ENCODE results near the gene MOGAT1.
"Not testable (repeated sequence)": the region's sequence is repeated elsewhere in the genome, so short reads cannot be mapped to it uniquely, and the experiment has no call there.

The MOGAT1 gene

GRCh38 chr2:222710736-222711135, 39.3 kb downstream of the MOGAT1 start:
- no peak overlapping the region for H3K4me2 ChIP-seq
- H4K20me1 ChIP-seq, result no peaks in the 10 kb centered on the region
- no peaks in the 10 kb centered on the region for H3K27me3 ChIP-seq
- peaks cover 21 to 47% (median 38%) of the 10 kb centered on the region in 10 experiments for H3K4me1 ChIP-seq
- TF ChIP-seq Cebpa-rat (IDR thresholded peaks at IDR 0.05), result no peak
- H3K36me3 ChIP-seq, result no peaks in the 10 kb centered on the region
- H3K9ac ChIP-seq, result no peak overlapping the region
- H3K27ac ChIP-seq, result no peak overlapping the region
- no peaks in the 10 kb centered on the region for H3K9me3 ChIP-seq (replicated peaks in 1 of 11)
- no peak overlapping the region for H3K4me3 ChIP-seq

DNA sequence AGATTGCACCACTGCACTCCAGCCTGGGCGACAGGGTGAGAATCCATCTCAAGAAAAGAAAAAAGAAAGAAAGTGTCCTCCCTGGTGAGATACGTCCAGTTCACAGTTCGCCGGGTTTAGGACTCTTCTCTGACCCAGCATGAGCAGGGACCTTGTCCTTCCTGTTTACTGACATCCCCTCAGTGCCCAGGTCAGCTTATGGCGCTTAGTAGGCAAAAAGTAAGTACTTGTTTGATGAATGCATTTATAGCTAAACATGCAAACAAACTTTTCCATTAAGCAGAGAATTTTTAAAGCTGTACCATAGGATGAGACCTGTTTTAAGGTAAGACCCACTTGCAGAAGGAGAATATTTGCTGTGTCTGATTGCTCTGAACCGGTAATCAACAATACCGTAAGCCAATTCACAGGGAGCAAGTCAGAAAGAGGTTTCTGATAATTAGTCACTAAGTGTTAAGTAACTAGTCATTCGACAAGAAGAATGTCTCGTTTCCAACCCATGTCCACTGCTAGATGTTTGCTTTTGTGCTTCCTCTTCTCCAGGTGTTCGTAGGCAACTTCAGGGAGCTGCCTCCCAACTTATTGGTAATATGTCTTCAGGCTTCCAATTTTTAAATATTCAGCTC, 40.0 kb downstream of the MOGAT1 start:
- Histone ChIP-seq H3K4me1 (peaks cover 28 to 52% (median 45%) of the 10 kb centered on the region in 10 experiments), H3K27me3 (no peaks in the 10 kb centered on the region), H3K4me2 (no peak overlapping the region), H3K27ac (no peak overlapping the region), H3K9me3 (replicated peaks in 1 of 11) (no peaks in the 10 kb centered on the region), H4K20me1 (no peaks in the 10 kb centered on the region), H3K9ac (no peak overlapping the region), H3K36me3 (no peaks in the 10 kb centered on the region), H3K4me3 (no peak overlapping the region)
- TF ChIP-seq Cebpa-rat (IDR thresholded peaks at IDR 0.05), result no peak

- H3K27ac ChIP-seq, result no peak overlapping the region
- H3K9me3 ChIP-seq (replicated peaks in 1 of 11), result peaks cover 0 to 4% (median 0%) of the 10 kb centered on the region in 11 experiments; a peak in 5 of 22 replicates
- no peaks in the 10 kb centered on the region for H4K20me1 ChIP-seq
- TF ChIP-seq Cebpa-rat (IDR thresholded peaks at IDR 0.05), result no peak
- no peak overlapping the region for H3K4me2 ChIP-seq
- H3K27me3 ChIP-seq, result no peaks in the 10 kb centered on the region
- no peak overlapping the region for H3K9ac ChIP-seq
- H3K4me1 ChIP-seq, result peaks cover 20 to 43% (median 37%) of the 10 kb centered on the region in 10 experiments
- H3K36me3 ChIP-seq, result no peaks in the 10 kb centered on the region
- H3K4me3 ChIP-seq, result no peak overlapping the region
Measured at GRCh38 chr2:222713002-222713401, 41.5 kb downstream of the MOGAT1 start.

DNA sequence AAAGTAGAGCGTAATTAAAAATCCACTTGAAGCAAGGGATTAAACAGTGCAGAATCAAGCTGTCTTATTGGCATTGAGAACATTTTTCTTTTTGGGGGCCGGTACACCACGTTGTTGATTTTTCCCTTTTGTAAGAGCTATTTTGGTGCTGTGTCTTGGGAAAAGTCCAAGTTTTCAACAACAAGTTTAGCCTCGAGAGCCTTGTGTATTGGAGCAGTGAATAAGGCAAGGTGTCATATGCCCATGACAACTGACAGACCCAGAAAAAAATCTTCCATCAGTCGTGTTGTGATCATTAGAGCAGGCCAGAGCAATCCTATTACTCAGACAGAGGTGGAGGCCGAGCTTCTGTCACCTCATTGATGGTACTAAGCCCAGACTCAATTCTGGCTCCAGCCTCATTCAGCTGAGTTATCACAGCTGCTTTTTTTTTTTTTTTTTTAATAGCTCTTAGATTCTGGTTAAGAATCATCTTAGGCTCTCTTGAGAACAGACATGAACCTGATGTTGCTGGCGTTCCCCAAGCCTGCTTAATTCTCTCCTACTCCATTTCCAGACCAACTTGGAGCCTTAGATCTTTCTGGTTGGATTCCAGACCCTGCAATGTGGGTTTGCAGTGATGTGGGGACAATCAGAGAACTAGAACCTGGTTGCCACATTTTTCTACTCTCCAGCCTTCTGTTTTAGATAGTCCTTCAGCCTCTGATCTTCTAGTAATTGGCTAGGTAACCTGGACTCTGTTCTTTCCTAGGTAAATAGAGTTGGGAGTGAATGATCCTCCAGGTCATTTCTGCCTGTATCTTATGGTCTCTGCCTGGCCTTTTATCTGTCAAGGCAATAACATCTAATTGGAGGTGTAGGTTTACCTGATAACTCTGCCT, 43.1 kb downstream of the MOGAT1 start:
- Histone ChIP-seq H3K27me3 (no peaks in the 10 kb centered on the region), H3K36me3 (no peaks in the 10 kb centered on the region), H3K27ac (no peak overlapping the region), H3K4me3 (no peak overlapping the region), H4K20me1 (no peaks in the 10 kb centered on the region), H3K4me2 (peak overlapping the region in 7 of 11 experiments; percentile 2 to 43 (median 10); a peak in 12 of 22 replicates), H3K4me1 (peaks cover 9 to 31% (median 25%) of the 10 kb centered on the region in 10 experiments), H3K9me3 (replicated peaks in 1 of 11) (peaks cover 0 to 5% (median 0%) of the 10 kb centered on the region in 11 experiments; a peak in 7 of 22 replicates), H3K9ac (no peak overlapping the region)
- no peak for TF ChIP-seq Cebpa-rat (IDR thresholded peaks at IDR 0.05)

DNA sequence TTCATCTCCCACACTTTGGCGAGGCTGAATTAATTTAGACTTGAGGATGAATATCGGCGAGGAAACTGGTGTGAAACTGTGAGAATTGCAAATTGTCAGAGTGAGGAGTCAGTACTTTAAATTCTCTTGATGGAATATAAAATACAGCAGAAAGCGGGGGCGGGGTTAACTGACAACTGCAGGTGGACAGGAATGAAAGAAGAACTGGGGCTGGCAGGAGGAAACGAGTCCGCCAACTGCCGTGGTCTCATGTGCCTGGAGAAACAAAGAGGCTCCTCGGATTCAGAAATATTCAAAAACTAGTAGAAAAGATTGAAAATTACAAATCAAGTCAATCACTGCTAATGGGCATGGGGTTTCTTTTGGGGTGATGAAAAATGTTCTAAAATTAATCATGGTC, 44.3 kb downstream of the MOGAT1 start:
- peak overlapping the region; percentile 52 to 87 (median 69); a peak in 21 of 22 replicates for H3K4me2 ChIP-seq
- peaks cover 5 to 16% (median 9%) of the 10 kb centered on the region in 11 experiments; a peak in 18 of 22 replicates for H3K9me3 ChIP-seq (replicated peaks in 1 of 11)
- H3K36me3 ChIP-seq, result no peaks in the 10 kb centered on the region; a peak in 1 of 22 replicates
- H3K9ac ChIP-seq, result no peak overlapping the region; a peak in 1 of 22 replicates
- H3K27me3 ChIP-seq, result no peaks in the 10 kb centered on the region
- peak overlapping the region in 6 of 11 experiments; percentile 10 to 37 (median 25); a peak in 5 of 22 replicates for H3K27ac ChIP-seq
- peaks cover 9 to 28% (median 23%) of the 10 kb centered on the region in 10 experiments for H3K4me1 ChIP-seq
- no peak for TF ChIP-seq Cebpa-rat (IDR thresholded peaks at IDR 0.05)
- H4K20me1 ChIP-seq, result no peaks in the 10 kb centered on the region
- no peak overlapping the region for H3K4me3 ChIP-seq

DNA sequence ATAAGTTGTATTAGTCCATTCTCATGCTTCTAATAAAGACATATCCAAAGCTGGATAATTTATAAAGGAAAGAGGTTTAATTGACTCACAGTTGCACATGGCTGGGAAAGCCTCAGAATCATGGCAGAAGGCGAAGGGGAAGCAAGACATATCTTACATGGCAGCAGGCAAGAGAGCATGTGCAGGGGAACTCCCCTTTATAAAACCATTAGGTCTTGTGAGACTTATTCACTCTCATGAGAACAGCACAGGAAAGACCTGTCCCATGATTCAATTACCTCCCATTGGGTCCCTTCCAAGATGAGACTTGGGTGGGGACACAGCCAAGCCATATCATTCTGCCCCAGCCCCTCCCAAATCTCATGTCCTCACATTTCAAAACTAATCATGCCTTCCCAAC, 48.3 kb downstream of the MOGAT1 start:
- H4K20me1 ChIP-seq, H3K27ac ChIP-seq, H3K36me3 ChIP-seq, H3K9ac ChIP-seq, H3K4me3 ChIP-seq, H3K27me3 ChIP-seq, H3K4me2 ChIP-seq: not testable (repeated sequence)
- peaks cover 10 to 30% (median 14%) of the 10 kb centered on the region in 11 experiments; a peak in 19 of 22 replicates for H3K9me3 ChIP-seq (replicated peaks in 1 of 11)
- peaks cover 9 to 21% (median 15%) of the 10 kb centered on the region in 10 experiments for H3K4me1 ChIP-seq

- Histone ChIP-seq H3K9me3 (replicated peaks in 1 of 11) (peaks cover 10 to 30% (median 14%) of the 10 kb centered on the region in 11 experiments; a peak in 19 of 22 replicates), H3K4me1 (peaks cover 0 to 12% (median 5%) of the 10 kb centered on the region in 10 experiments; a peak in 10 of 20 replicates)
- not testable (repeated sequence) for H3K4me3 ChIP-seq, H3K27me3 ChIP-seq, H3K9ac ChIP-seq, H3K4me2 ChIP-seq, H3K27ac ChIP-seq, H4K20me1 ChIP-seq, H3K36me3 ChIP-seq
Measured at GRCh38 chr2:222721597-222721996, 50.1 kb downstream of the MOGAT1 start.

DNA sequence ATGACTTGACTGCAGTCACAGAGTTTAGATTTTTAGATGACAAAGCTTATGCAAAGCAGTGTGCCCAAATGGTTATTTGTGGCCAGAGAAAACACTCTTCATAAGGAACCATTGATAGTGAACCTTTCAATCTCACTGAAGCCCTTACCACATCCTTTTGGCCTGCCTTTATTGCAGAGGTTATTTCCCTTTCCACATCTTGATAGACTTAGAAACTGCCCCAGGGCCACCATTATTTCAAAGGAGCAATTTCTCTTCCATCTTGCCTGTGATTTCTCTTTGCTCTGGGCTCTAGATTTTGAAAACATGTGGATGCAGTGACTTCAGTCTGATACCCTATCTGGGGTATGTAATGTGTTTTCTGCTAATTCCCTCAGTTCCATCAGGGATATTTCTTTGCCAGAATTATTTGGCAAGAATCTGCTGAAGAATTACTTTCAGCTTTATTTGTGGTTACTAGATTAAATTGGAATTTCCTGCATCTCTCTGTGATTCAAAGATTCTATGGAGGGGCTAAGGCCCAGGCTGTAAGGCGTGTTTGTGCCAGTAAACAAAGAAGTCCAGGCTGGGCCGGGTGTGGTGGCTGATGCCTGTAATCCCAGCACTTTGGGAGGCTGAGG, 51.0 kb downstream of the MOGAT1 start:
- Histone ChIP-seq H4K20me1 (no peaks in the 10 kb centered on the region), H3K27ac (no peak overlapping the region), H3K9ac (no peak overlapping the region), H3K9me3 (replicated peaks in 1 of 11) (peaks cover 10 to 29% (median 14%) of the 10 kb centered on the region in 11 experiments; a peak in 19 of 22 replicates), H3K4me2 (peak overlapping the region in 1 of 11 experiments; percentile 33; a peak in 1 of 22 replicates), H3K27me3 (no peaks in the 10 kb centered on the region), H3K36me3 (no peaks in the 10 kb centered on the region; a peak in 1 of 22 replicates), H3K4me3 (no peak overlapping the region), H3K4me1 (peaks cover 0 to 12% (median 6%) of the 10 kb centered on the region in 10 experiments; a peak in 8 of 20 replicates)
- no peak for TF ChIP-seq Cebpa-rat (IDR thresholded peaks at IDR 0.05)

DNA sequence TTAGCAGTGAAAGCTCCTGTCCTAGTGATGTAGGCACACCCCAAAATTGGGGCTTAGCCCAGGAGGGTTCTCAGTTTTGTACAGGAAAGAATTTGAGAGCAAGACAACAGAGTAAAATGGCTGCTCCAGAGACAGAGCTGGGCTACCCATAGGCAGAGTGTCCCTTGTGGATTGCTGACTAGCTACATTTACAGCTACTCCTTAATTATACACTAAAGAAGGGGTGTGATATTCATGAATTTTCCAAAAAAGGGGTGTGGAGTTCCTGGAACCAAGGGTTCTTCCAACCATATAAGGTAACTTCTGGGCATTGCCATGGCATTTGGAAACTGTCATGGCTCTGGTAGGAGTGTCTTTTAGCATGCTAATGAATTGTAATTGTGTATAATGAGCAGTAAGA, 52.8 kb downstream of the MOGAT1 start:
- no peak overlapping the region for H3K9ac ChIP-seq
- peaks cover 10 to 29% (median 14%) of the 10 kb centered on the region in 11 experiments; a peak in 19 of 22 replicates for H3K9me3 ChIP-seq (replicated peaks in 1 of 11)
- H3K4me1 ChIP-seq, result peaks cover 0 to 12% (median 6%) of the 10 kb centered on the region in 10 experiments; a peak in 8 of 20 replicates
- H3K27me3 ChIP-seq, result no peaks in the 10 kb centered on the region
- no peak overlapping the region for H3K4me2 ChIP-seq
- 0 out of 22 replicates have a peak overlapping the region, but pooled peaks of 1 of the 11 experiments have one; percentile 0 for H3K27ac ChIP-seq
- no peak overlapping the region for H3K4me3 ChIP-seq
- no peaks in the 10 kb centered on the region for H4K20me1 ChIP-seq
- no peak for TF ChIP-seq Cebpa-rat (IDR thresholded peaks at IDR 0.05)
- H3K36me3 ChIP-seq, result no peaks in the 10 kb centered on the region; a peak in 1 of 22 replicates

Data from BLaER1 treated with 17β-estradiol and CSF1 and Interleukin-3, amounts not matched to agents 10 nM and 100 nM (cell line).